Measurements from ENCODE around the gene GGA1. TPM values are rescaled to one million over a fixed set of nuclear protein-coding genes. Genes with fewer than 3 reads are reported as not detected.
A peak's percentile ranks its signal among the peaks of the same experiment; 100 is the strongest.

Gene GGA1
- total and polyA plus RNA-seq, 2 donors (not counting 1 experiment from before 2014, with no cell fraction given) = 137 to 154 TPM

GRCh38 chr22:37581504-37581903, 27.1 kb upstream of the GGA1 start:
- Histone ChIP-seq H3K4me3 (ENCODE audit: control extremely low read depth in 1 of 5, extremely low read depth in 1 of 5, insufficient read depth in 1 of 5, low read depth in 2 of 5, low read length in 4 of 5) (no peak overlapping the region), H3K9ac (ENCODE audit: low read length) (no peak overlapping the region), H3K9me3 (ENCODE audit: control extremely low read depth in 1 of 3, control insufficient read depth in 2 of 3, insufficient read depth in 1 of 3, low read length in 2 of 3) (no peaks in the 10 kb centered on the region), H3K36me3 (replicated peaks in 1 of 2; ENCODE audit: control extremely low read depth in 1 of 2, control insufficient read depth in 1 of 2, extremely low read depth in 1 of 2, insufficient read depth in 2 of 2, low read length in 1 of 2) (no peaks in the 10 kb centered on the region), H3K27ac (ENCODE audit: low read length in 2 of 2) (no peak overlapping the region), H4K20me1 (ENCODE audit: control insufficient read depth, insufficient read depth, low read length, poor library complexity, severe bottlenecking) (no peaks in the 10 kb centered on the region), H3K4me2 (replicated peaks; ENCODE audit: low read depth, low read length, poor library complexity, severe bottlenecking) (peak overlapping the region; percentile 12), H3K79me2 (ENCODE audit: control insufficient read depth, insufficient read depth, low read length) (no peaks in the 10 kb centered on the region), H3K27me3 (replicated peaks in 1 of 4; ENCODE audit: control extremely low read depth in 1 of 4, control insufficient read depth in 3 of 4, insufficient read depth in 4 of 4, low read length in 3 of 4) (peaks cover 0 to 13% (median 2%) of the 10 kb centered on the region in 4 experiments), H2AFZ (ENCODE audit: insufficient read depth, low read depth, low read length, poor library complexity, severe bottlenecking) (no peak overlapping the region), H3K4me1 (ENCODE audit: control insufficient read depth in 2 of 2, insufficient read depth in 2 of 2, low read length in 2 of 2) (peaks cover 16 to 22% of the 10 kb centered on the region in 2 donors)
- Mint-ChIP-seq H3K27me3 (peaks cover 29% of the 10 kb centered on the region), H3K4me3 (no peak overlapping the region), H3K27ac (no peak overlapping the region), H3K4me1 (peaks cover 6% of the 10 kb centered on the region), H3K9me3 (ENCODE audit: insufficient read depth) (no peaks in the 10 kb centered on the region)
- intact Hi-C loops (cut with micrococcal nuclease) = no loop called here
- WGBS (ENCODE audit: insufficient coverage) = 21% methylated on average over 5 of the region's 9 CpGs
- POLR2A ChIA-PET = no interaction called here
- CTCF ChIA-PET = interaction anchor here (0.8 kb wide), 1 partner anchor 14 kb away, joined by 3 read pairs; no protein-coding TSS in a partner anchor
- TF ChIP-seq, protein P1, sequence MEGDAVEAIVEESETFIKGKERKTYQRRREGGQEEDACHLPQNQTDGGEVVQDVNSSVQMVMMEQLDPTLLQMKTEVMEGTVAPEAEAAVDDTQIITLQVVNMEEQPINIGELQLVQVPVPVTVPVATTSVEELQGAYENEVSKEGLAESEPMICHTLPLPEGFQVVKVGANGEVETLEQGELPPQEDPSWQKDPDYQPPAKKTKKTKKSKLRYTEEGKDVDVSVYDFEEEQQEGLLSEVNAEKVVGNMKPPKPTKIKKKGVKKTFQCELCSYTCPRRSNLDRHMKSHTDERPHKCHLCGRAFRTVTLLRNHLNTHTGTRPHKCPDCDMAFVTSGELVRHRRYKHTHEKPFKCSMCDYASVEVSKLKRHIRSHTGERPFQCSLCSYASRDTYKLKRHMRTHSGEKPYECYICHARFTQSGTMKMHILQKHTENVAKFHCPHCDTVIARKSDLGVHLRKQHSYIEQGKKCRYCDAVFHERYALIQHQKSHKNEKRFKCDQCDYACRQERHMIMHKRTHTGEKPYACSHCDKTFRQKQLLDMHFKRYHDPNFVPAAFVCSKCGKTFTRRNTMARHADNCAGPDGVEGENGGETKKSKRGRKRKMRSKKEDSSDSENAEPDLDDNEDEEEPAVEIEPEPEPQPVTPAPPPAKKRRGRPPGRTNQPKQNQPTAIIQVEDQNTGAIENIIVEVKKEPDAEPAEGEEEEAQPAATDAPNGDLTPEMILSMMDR (IDR thresholded peaks at IDR 0.05) = no peak
- DNase-seq (no peak), ATAC-seq (ENCODE audit: low read depth) (no peak)

DNA sequence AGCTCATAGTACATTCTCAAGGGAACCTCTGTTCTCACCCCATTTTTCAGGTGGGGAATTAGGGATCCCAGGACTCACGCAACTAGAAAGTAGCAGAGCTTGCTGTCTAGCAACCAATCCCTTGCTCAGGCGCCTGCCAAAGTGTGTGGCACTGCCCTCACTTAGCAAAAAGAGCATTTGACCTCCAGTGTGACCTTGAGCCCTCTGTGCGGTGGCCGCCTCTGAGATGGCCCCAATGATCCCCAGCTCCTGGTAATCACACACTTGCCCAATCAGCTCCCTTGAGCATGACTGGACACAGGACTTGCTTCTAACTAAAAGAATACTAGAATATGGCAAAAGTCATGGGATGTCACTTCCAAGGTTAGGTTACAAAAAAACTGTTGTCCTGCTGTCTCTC, 26.1 kb upstream of the GGA1 start:
- no peak for TF ChIP-seq EZH2 (IDR thresholded peaks at IDR 0.05; ENCODE audit: borderline replicate concordance, insufficient read depth, low read depth, low read length, poor library complexity, severe bottlenecking)
- TF ChIP-seq, protein P1 (IDR thresholded peaks at IDR 0.05) = no peak
- Histone ChIP-seq H3K9me3 (ENCODE audit: control extremely low read depth in 1 of 3, control insufficient read depth in 2 of 3, insufficient read depth in 1 of 3, low read length in 2 of 3) (no peaks in the 10 kb centered on the region), H2AFZ (ENCODE audit: insufficient read depth, low read depth, low read length, poor library complexity, severe bottlenecking) (no peak overlapping the region), H3K36me3 (replicated peaks in 1 of 2; ENCODE audit: control extremely low read depth in 1 of 2, control insufficient read depth in 1 of 2, extremely low read depth in 1 of 2, insufficient read depth in 2 of 2, low read length in 1 of 2) (no peaks in the 10 kb centered on the region), H3K27ac (ENCODE audit: low read length in 2 of 2) (no peak overlapping the region), H3K4me3 (ENCODE audit: control extremely low read depth in 1 of 5, extremely low read depth in 1 of 5, insufficient read depth in 1 of 5, low read depth in 2 of 5, low read length in 4 of 5) (no peak overlapping the region), H4K20me1 (ENCODE audit: control insufficient read depth, insufficient read depth, low read length, poor library complexity, severe bottlenecking) (no peaks in the 10 kb centered on the region), H3K4me2 (replicated peaks; ENCODE audit: low read depth, low read length, poor library complexity, severe bottlenecking) (no peak overlapping the region), H3K79me2 (ENCODE audit: control insufficient read depth, insufficient read depth, low read length) (no peaks in the 10 kb centered on the region), H3K27me3 (replicated peaks in 1 of 4; ENCODE audit: control extremely low read depth in 1 of 4, control insufficient read depth in 3 of 4, insufficient read depth in 4 of 4, low read length in 3 of 4) (peaks cover 0 to 13% (median 2%) of the 10 kb centered on the region in 4 experiments), H3K4me1 (ENCODE audit: control insufficient read depth in 2 of 2, insufficient read depth in 2 of 2, low read length in 2 of 2) (peaks cover 16 to 22% of the 10 kb centered on the region in 2 donors), H3K9ac (ENCODE audit: low read length) (no peak overlapping the region)
- peaks cover 32% of the 10 kb centered on the region for H3K27me3 Mint-ChIP-seq
- no peak overlapping the region for H3K4me3 Mint-ChIP-seq
- DNase-seq (no peak), ATAC-seq (ENCODE audit: low read depth) (no peak)
- 93% methylated on average over 4 of the region's 4 CpGs for WGBS (ENCODE audit: insufficient coverage)
- peaks cover 6% of the 10 kb centered on the region for H3K4me1 Mint-ChIP-seq
- H3K9me3 Mint-ChIP-seq (ENCODE audit: insufficient read depth) = no peaks in the 10 kb centered on the region
- ChIA-PET POLR2A (no interaction called here), CTCF (interaction anchor here (0.6 to 0.8 kb wide), 2 partner anchors 10 to 281 kb away, joined by 3 read pairs; no protein-coding TSS in a partner anchor)
- intact Hi-C loops (cut with micrococcal nuclease) = no loop called here
- no peak overlapping the region for H3K27ac Mint-ChIP-seq

Data from B cell (primary cell).